NCI-H82 treated with DMSO at 0.1 percent for 48 hours (cell line): ENCODE results near the gene DGKG.

Experiments
- DNase-seq: peaks from one replicate; lab custom pipeline; 2025; ENCODE audit not compliant: unreplicated experiment; lab: John Stamatoyannopoulos, UW

Gene DGKG

DNA sequence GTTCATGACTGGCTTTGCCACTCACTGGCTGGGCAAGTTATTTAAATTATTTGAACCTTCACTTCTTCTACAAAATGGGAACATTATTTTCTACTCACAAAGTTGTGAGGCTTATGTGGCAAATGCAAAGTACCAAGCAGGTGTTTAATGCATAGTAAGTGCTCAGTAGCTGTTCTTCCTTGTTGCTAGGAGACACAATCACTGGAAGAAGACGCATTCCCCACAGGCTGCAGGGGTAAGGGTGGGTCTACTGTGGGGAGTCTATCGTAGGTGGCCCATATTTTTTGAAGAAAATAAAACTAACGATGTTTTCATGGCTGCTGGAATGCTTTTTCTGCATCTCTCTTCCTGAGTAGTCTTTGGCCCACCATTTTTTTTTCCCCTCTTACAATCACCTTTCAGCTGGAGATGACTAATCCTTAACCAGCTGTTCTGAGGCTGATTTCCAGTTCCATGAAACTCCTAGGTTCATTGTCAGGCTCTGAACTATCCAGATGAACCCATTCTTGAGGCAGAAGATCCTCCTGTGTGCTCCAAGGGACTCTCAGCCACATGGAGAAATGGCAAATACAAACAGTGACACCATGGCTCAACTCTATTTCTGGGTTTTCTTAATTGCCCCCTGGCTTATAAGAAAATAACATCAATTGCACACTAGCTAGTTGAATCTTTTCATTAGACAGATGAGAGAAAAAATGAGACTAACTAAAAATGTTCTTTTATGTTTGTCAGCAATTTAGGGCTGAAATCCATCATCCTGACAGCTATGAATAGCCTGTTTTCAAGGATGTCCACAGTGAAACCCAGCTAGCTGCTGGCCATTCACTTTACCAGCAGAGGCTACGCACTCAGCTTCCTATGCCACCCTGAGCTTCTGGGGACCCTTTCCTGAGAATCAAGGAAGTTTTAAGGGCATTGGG lies 144.9 kb downstream of the DGKG start:
- no peak for DNase-seq

DNA sequence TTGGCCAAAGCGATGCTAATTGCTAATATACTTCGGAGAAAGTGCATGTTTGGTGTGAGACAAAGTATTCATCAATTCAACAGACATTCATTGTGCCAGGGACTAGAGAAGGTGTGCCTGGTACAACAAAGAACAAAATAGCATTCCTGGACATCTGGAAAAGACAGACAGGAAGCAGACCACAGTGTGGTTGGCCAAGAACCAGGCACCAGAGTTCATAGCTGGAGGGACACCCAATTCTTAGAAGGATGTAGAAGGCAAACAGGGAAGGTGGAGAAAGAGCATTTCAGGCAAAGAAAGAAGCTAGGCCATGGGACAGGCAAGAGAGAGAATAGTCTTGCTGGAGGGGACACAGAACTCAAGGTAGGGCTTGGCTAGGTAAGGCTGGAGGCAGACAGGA lies 147.4 kb downstream of the DGKG start:
- DNase-seq: no peak

DNA sequence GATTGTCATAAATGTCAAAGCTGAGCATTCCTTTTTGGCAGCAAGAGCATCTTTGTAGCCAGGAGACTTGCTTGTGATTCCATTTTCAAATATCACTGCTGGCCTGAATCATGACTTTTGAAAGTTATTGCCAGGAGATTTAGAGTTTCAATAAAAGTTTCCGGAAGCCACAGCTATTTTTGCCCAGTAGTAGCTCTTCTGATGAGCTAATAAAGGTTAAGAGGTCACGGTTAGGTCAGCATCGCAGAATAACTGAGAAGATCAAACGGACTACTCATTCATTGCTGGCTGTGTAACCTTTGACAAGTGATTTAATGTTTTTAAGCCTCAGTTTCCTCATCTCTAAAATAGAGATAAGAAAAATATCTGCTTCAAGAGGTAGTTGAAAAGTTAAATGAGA lies 148.1 kb downstream of the DGKG start:
- DNase-seq: no peak

DNA sequence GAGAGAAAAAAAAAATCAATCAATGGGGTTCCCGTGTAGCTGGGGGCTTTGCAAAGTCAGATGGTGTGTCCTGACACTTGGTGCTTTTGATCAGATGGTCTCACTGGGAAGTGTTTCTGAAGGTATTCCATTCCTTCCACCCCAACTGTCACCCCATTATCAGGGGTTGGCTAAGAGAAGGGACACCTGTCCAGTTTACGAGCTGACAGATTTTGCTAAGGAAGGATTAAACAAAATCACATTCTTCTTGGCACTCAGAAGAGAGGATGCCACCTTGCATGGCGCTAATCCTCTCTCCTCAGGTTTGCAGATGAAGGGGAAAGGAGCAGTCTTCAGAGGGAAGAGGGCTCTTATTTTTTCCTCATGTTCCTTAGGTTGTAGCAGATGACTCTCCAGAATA lies 149.4 kb downstream of the DGKG start:
- DNase-seq: no peak

DNA sequence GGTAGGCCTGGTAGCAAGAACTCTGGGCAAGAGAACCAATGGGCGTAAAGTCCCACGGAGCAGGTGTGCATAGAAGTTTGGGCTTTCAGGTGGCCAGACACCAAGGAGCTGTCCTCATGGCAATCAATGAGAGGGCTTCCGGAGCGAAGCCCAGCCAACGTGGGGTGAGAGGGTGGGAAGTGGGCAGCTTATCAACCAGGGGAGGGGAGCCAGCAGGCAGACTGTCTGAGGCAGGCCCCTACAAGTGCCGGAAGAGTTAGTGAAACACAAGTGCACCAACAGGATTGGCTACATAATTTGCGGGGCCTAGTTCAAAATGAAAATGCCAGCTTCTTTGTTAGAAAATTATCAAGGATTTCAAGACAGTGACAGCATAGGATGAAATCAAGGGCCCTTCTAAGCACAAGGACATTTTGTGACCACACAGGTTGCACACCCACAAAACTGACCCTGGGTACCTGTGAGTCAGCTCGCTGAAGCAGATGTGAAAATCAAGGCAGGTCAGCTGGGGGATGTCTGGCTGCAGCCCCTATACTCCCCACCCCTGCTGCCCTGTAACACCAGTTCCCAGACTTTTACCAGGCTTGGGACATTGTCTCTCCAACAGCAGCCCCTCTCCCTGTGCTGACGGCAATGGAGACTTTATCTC lies 151.1 kb downstream of the DGKG start:
- DNase-seq: no peak

DNA sequence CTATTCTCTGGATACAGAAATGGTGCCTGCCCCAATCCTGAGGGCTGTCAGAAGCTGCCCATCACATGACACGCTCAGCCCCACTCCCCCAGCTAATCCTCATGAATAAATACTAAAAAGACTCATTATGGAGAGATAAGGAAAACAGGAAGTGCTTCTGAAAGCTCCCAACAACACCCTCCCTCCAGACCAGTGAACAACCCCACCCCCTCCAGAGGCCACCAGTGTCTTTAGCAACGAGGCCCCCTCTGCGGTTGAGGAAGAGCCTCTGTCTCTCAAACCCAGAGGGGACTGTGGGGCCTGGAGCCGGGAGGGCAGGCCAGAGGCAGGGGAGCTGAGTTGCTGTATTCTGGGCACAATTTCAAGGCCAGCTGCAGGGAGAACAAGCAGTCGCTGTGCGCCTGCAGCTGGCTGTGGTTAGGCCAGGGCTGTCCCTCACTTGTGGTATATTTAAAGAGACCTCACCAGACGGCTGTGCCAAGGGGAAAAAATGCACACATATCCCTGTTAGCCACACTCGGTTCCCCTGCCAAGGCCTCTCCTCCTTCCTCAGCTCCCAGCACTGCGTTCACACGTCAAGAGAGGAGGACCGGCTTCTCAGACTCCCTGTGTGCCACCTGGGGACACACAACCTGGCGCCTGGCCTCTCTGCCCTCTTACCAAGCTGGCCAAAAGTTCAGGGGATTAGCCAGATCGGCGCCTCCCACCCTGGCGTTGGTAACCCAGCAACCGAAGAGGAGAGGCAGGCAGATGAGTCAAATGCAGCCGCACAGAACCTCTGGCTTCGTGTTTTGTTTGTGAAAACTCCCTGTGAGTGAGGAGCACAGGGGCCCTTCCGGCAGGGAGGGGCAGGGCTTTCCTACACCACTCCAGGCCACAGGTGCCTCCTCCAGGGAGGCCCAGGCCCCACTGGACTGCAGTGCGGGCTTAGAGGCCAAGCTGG lies 152.0 kb downstream of the DGKG start:
- DNase-seq: no peak

DNA sequence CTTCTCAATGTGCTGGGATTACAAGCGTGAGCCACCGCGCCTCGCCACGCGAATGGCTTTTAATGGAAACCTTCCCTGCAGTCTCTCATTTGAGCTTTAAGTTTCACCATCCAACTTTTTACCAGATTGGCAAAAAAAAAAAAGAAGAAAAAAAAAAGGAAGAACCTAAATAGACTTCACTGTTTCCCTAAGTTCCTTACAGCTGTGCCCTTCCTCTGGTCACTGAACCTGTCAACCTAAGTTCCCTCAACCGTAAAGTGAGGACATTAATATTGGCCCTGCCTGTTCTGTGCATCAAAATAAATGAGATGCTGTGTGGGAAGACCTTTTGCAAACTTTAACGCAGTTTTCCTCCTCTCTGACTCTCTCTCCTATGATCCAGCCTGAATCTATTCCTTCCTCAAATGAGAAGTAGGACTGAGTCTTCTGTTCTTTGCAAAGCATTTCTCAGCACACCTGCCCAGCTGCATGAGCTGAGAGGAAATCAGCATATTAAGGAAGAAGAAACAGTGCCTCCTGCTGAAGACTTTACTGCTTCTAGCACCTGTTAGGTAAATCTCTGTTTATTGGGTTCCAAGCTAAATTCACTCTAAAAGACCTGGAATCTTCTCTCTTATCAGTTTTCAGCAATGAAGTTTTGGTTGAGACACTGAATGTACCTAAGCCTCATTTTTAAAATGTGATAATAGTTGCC lies 153.6 kb downstream of the DGKG start:
- no peak for DNase-seq

DNA sequence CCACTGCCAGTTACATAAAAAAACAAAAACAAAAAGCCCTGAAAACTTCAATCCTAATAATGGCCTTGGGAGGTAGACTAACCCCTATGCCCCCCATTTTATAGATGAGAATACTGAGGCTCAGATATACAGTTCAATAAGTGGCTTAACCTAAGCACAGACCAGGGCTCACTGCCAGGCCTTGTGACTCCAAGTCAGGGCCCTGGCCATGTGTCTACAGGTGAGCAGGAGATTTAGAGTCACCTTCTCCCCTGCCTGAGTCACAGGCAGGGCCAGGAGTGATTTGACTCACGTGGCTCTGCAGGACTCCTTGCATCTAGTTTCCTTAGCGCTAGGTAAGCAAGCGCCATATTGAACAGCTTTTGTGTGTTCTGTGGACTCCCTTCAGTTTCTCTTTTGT lies 154.5 kb downstream of the DGKG start:
- no peak for DNase-seq

DNA sequence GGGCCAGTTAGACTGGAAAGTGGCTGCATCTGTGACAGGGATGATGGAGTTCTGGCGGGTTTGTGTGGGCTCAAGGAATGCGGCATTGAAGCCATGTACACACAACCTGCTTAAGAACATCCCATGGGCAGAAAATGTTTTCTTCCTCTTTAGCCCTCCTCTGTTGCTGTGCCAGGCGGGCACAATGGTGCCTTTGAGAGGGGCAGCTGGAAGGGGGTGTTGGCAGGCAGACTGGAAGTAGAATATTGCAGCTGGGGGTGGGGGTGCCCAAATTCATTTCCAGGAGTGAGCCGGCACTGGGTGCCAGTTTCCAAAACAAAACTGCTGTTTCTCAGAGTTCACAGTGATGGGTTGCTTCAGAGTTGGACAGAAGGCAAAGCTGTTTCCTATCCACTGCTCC lies 161.3 kb downstream of the DGKG start:
- DNase-seq: no peak

DNA sequence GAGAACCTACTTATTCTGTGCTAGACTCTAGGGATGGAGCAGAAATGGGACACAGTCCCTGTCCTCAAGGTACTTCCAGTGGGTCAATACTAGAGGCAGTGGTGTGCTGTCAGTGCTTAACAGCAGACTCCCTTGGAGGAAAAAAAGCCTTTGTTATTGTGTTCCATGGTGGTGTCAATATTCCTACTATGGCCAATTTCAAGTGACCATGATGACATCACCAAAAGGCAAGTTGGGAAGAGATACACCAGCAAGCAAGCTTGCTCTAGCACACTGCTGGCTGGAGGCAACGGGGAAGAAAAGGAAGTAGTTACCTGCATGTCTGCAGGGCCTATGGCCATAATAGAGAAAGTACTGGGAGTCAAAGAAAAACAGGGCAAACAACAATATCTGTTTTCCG lies 163.6 kb downstream of the DGKG start:
- DNase-seq: no peak

DNA sequence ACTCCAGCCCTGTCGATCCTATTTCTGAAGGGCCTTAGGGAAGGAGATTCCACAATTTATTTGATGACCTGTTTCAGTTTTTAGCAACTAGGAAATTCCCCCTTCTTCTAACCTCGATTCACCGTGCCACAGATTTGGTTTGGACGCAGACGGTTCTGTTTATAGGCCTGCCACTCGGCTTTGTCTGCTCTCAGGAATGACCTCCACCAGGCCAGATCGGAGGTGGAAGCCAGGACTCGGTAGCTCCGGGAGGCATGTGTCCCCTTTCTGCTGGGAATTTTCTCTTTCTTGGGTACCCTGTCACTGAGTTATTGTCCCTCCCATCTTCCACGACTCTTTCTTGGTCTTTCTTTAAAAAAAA lies 167.6 kb downstream of the DGKG start:
- no peak for DNase-seq

DNA sequence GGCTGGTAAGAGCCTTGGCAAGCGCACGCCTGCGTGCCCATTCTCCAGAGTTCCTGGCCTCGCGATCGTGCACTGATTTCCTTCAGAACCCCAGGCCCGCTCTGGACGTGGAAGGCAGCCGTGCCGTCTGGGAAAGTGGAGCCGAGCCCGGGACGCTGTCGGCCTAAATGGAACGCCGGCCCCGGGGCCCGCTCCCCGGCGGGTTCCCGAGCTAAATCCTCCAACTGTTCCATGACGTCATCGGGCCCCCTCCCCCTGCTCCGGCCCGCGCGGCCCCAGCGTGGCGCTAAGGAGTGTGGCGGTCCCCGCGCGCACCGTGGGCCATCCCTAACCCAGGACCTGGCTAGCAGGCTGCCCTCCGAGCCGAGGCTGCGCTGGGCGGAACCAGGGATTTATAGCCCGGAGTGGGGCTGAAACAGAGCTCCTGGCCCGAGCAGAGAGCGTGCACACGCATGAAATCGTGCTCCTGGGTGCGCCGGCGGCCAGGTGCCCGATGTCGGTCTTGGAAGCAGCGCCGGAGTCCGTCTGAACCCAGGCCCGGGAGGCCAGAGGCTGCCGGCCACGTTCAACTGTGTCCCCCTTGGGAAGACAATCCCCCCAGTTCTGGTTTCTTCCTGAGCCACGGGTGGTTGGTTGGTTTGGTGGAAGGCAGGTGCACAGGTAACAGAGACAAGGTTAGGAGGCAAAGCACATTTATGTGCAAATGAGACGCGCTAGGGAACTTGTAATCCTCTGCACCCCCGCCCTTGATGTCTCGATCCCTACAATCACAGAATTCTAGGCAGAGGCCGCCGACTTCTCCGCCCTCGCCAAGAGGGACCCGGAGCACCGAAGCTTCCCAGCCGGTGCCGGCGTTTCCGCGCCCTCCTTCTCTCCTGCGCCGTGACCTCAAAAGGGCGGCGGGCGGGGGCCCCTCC lies 168.2 kb downstream of the DGKG start:
- DNase-seq: no peak

DNA sequence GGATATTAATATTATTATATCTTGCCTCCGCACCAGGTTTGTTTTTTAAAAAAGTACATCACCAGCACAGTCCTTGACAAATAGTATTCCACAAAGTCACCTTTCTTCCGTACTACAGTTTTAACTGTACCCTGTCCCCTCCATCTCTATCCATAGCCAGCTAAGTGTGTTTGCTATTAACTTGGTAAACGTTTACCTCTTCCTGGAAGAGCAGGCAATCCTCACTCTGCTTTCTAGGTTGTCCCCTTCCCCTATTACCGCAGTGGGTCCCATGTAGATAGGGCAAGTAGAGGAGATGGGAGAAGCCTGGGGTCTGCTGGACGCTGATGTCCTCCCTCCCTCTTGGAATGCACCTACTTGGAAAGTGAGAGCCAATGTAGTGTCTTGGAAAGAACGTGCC lies 169.2 kb downstream of the DGKG start:
- no peak for DNase-seq

DNA sequence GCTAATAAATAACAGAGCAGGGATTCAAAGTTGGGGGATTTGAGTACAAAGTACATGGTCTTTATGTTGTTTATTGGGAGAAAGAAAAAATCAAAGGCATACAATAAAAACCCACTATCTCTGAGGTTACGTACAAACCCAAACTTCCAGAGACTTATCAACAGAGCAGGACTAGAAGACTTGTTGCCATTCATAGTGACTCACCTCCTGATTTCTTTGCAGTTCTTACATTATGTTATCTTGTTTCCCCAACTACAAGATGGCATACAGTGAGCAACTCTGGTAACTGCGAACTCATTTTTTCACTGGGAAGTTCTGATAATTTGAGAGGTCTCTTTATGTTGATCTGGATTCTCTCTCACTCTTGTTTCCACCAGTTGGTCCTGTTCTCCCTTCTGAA lies 172.5 kb downstream of the DGKG start:
- no peak for DNase-seq

DNA sequence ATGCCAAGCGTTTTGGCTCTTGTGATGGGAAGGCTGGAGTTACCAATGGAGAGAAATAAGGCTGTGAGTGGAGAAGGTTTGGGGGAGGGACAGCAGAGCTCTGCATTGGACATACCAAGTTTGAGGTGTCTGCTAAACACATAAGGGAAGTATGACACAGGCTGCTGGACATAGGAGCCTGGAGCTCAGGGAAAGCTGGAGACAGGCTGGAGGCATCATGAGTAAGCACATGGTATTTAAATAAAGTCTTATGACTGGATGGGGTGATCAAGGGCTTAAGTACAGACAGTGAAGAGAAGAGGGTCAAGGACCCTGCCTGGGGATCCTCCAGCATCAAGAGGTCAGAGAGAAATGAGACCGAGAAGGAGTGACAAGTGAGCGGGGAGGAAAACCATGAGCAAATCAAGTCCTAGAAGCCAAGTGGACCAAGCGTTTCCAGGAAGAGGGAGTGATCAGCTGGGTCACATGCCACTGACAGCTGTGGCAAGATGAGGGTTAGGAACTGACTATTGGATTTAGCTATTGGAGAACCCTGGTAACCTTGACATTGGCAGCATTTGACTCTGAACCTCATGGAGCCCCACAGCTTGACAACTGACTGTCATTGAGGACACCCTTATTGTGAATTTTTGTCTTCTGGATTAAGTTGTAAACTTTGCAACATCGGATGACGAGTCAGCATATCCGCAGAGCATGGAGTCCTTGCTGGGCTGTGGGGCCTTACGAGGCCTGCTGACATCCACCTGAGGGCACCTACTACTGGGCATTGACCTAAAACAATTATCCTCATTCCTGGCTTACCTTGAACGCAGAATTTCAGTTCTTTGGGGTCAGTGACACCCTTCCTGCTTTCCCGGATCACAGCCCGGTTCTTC lies 174.4 kb downstream of the DGKG start:
- DNase-seq: no peak

DNA sequence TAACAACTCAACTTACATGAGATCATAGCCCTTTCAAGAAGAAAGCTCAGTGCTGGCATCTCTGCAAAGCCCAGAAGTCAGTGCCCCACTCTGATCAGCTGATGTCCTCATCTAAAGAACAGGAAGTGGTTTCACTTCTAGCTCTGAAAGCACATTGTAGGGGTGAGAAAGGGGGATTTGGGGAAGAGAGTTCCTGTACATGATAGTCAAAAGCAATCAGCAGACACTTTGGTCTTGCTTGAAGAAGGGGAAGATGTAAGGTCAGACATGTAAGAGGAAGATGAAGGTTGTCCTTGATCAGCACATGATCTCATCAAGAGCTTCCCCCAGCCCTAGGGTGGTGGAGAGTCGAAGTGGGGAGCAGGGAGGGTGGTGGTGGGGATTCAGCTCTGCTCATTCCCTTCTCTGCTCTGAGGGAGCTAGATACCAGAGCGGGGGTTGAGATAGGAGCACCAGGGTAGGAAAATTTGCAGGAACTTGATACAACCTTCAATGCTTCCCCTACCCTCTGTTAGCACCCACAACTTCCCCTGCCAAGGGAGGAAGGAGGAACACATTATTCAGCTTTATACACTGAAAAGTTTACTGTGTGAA lies 176.7 kb downstream of the DGKG start:
- DNase-seq: no peak

DNA sequence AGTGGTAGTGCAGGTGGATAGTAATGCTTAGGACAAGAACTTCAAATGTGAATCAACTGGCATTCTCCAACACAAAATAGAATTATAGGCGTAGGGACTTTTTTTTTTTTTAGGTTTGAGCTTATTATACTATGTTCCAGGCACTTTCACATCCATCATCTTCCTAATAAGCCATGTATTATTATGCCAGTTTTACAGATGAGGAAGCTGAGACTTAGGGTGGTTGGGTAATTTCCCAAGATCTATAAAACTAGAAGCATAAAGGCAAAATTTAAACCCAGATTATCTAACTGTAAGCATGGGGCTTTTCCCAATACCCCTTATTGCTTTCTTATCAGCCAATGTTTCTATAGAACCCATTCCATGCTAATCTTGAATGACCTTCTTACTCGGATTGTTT lies 178.0 kb downstream of the DGKG start:
- DNase-seq: no peak

DNA sequence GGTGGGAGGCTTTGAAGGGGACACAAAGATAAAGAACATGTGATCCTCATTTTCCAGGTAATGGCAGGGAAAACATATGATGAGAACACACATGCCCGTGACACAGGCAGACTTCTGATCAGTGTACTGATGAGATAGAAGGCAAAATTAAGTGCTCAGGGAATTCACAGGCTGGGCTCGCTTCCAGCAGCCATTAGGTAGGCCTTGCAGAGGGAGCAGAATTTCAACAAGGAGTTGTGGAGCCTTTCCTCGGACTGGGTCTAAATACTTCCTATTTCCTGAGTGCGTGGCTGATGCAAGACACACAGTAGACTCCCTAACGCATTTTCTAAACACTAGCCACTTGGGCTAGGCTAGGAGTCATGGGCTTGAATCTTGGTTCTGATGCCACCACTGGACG lies 179.2 kb downstream of the DGKG start:
- no peak for DNase-seq

DNA sequence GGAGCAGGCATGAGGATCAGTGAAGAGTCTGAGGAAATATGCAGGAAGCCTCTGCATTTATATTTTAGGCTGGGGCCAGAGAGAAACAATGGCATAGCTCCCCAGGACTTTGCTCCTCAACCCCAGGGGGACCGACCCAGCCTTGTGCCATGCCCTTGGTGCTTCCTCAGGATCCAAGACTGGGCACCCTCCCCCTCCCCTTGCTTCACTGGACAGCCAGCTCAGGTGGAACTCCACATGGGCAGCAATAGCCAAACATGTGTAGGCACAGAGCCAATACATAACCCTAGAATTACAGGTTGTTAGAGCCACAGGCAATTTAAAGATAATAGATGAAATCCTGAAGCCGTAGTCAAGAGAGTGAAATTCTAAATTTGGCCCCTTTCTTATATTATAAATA lies 180.1 kb downstream of the DGKG start:
- DNase-seq: no peak
